ENCODE measurements around the gene CPSF6.

The CPSF6 gene

DNA sequence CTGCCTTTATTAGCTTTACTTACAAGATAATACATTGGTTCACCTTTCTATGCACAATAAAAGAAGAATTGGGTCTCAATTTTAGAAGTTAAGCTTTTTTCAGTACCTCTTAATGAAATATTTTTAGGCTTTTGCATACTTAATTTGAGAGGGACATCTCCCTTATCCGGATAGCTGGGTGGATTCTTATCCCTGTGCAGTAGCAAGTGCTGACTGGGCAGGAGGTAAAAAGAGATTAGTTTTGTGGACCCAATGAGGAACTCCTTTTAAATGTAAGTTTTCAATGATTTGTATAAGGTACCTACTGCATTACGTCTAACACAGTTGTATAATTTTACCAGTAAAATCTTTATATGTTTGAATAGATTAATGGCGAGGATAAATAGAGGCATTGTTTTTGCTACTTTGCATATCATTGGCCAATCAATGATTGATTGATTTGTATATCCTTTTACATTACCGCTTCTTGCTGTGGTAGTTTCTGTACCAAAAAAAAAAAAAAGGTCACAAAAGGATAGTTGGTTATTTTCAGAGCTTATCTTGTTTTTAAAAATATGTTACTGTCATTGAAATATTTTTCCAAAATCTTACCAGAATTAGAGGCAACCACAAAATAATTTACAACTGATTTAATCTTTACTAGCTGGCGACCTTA lies 2.2 kb downstream of the CPSF6 start:
- Histone ChIP-seq H3K4me2 (ENCODE audit: low read depth, low read length, poor library complexity, severe bottlenecking) (peak overlapping the region; percentile 87), H3K4me1 (ENCODE audit: insufficient read depth, low read length, poor library complexity, severe bottlenecking) (peaks cover 51% of the 10 kb centered on the region), H3K4me3 (ENCODE audit: low read length, poor library complexity, severe bottlenecking) (peak overlapping the region; percentile 100), H4K20me1 (ENCODE audit: insufficient read depth, low read length, poor library complexity, severe bottlenecking) (peaks cover 64% of the 10 kb centered on the region), H3K79me2 (ENCODE audit: insufficient read depth, low read length) (peaks cover 79% of the 10 kb centered on the region), H3K27me3 (ENCODE audit: insufficient read depth, low read length, poor library complexity, severe bottlenecking) (peaks cover 4% of the 10 kb centered on the region), H3K36me3 (ENCODE audit: insufficient read depth, low read length) (no peaks in the 10 kb centered on the region), H3F3A (ENCODE audit: low read depth) (no peaks in the 10 kb centered on the region), H3K9me3 (ENCODE audit: insufficient read depth, low read depth, low read length) (no peaks in the 10 kb centered on the region), H3K9me2 (replicated peaks; ENCODE audit: low read depth, low read length) (no peaks in the 10 kb centered on the region), H2AFZ (ENCODE audit: low read length) (no peak overlapping the region), H3K9ac (ENCODE audit: low read depth, low read length, poor library complexity, severe bottlenecking) (peak overlapping the region; percentile 99)
- no peak for TF ChIP-seq EZH2phosphoT487 (IDR thresholded peaks at IDR 0.05; ENCODE audit: borderline replicate concordance)
- TF ChIP-seq CTCF (conservative IDR thresholded peaks at IDR 0.05; ENCODE audit: low read length), result no peak

GRCh38 chr12:69243099-69244084 lies 4.0 kb downstream of the CPSF6 start:
- H3K4me1 ChIP-seq (ENCODE audit: insufficient read depth, low read length, poor library complexity, severe bottlenecking), result peaks cover 68% of the 10 kb centered on the region

More at GRCh38 chr12:69243099-69244084, 4.0 kb downstream of the CPSF6 start:
- Histone ChIP-seq H3K4me3 (ENCODE audit: low read length, poor library complexity, severe bottlenecking) (peak overlapping the region; percentile 100), H4K20me1 (ENCODE audit: insufficient read depth, low read length, poor library complexity, severe bottlenecking) (peaks cover 83% of the 10 kb centered on the region), H3F3A (ENCODE audit: low read depth) (no peaks in the 10 kb centered on the region), H3K9ac (ENCODE audit: low read depth, low read length, poor library complexity, severe bottlenecking) (peak overlapping the region; percentile 99), H3K4me2 (ENCODE audit: low read depth, low read length, poor library complexity, severe bottlenecking) (peak overlapping the region; percentile 87), H3K9me2 (replicated peaks; ENCODE audit: low read depth, low read length) (no peaks in the 10 kb centered on the region), H3K9me3 (ENCODE audit: insufficient read depth, low read depth, low read length) (no peaks in the 10 kb centered on the region), H3K36me3 (ENCODE audit: insufficient read depth, low read length) (peaks cover 6% of the 10 kb centered on the region; the same call in 1 of the 2 replicates), H3K79me2 (ENCODE audit: insufficient read depth, low read length) (peaks cover 97% of the 10 kb centered on the region), H2AFZ (ENCODE audit: low read length) (no peak overlapping the region), H3K27me3 (ENCODE audit: insufficient read depth, low read length, poor library complexity, severe bottlenecking) (peaks cover 4% of the 10 kb centered on the region)
- TF ChIP-seq EZH2phosphoT487 (IDR thresholded peaks at IDR 0.05; ENCODE audit: borderline replicate concordance) (no peak), CTCF (conservative IDR thresholded peaks at IDR 0.05; ENCODE audit: low read length) (no peak)

All from Loucy (cell line).